Endothelial cell of umbilical vein (primary cell): Measurements from ENCODE around the gene ABCD3.

Experiments used
- CTCF ChIP-seq, 2 donors: IDR thresholded peaks; 1 replicate in 1 of 2; 2 replicates in 1 of 2; pipeline ENCODE4 v1.5.1; 2011; ENCODE audit warnings: low read length in 2 of 2, mild to moderate bottlenecking in 2 of 2, moderate library complexity in 2 of 2, control low read depth in 1 of 2, inconsistent platforms in 1 of 2, low read depth in 1 of 2; ENCODE audit not compliant: insufficient read depth in 1 of 2; ENCODE audit errors: extremely low read depth in 1 of 2
- POLR2A ChIP-seq: IDR thresholded peaks from 2 replicates; pipeline ENCODE4 v1.6.1; 2012; ENCODE audit warnings: low read depth, mild to moderate bottlenecking, control low read depth, low read length

GRCh38 chr1:94411237-94411636 is 7.0 kb upstream of the ABCD3 start:
- TF ChIP-seq POLR2A: no peak
- TF ChIP-seq CTCF (IDR thresholded peaks at IDR 0.05; ENCODE audit: extremely low read depth in 1 of 2, insufficient read depth in 1 of 2, low read depth in 1 of 2, low read length in 2 of 2): no peak
